GM23338 (cell line): ENCODE results near the gene PLXNB2. TPM values are rescaled to one million over a fixed set of nuclear protein-coding genes. Genes with fewer than 3 reads are reported as not detected.

Source experiments
- ATAC-seq: fragments of 200-7000 bp; cut with Tn5 transposase; 3 replicates; pipeline ENCODE4 v1.9.1; 2020
- DNase-seq: peaks from one replicate; pipeline ENCODE4 v3.0.0-alpha.2; 2015; ENCODE audit warnings: low spot score
- H2AFZ ChIP-seq: fragments of 200-600 bp; sonication (generic); 2 replicates; pipeline ENCODE4 v1.8.0; 2016; ENCODE audit warnings: antibody characterized with exemption, mild to moderate bottlenecking, moderate library complexity
- H3F3A ChIP-seq: fragments of 200-600 bp; sonication (generic); replicated peaks from 2 replicates; pipeline ENCODE4 v1.8.0; 2017; ENCODE audit warnings: antibody characterized with exemption, mixed run types, low read depth
- H3K27ac ChIP-seq: fragments of 200-600 bp; sonication (generic); 2 replicates; pipeline ENCODE4 v1.6.1; 2016; ENCODE audit warnings: low read depth
- H3K27me3 ChIP-seq: fragments of 200-600 bp; sonication (generic); 2 replicates; pipeline ENCODE4 v1.8.0; 2016; ENCODE audit warnings: mild to moderate bottlenecking, mixed run types, moderate library complexity; ENCODE audit not compliant: insufficient read depth
- H3K36me3 ChIP-seq: fragments of 200-600 bp; sonication (generic); 2 replicates; pipeline ENCODE4 v1.8.0; 2016; ENCODE audit warnings: mild to moderate bottlenecking; ENCODE audit not compliant: insufficient read depth
- H3K4me1 ChIP-seq: fragments of 200-600 bp; sonication (generic); 2 replicates; pipeline ENCODE4 v1.8.0; 2016; ENCODE audit warnings: mild to moderate bottlenecking, moderate library complexity; ENCODE audit not compliant: insufficient read depth
- H3K4me2 ChIP-seq: fragments of 200-600 bp; sonication (generic); 2 replicates; pipeline ENCODE4 v1.7.1; 2017; ENCODE audit warnings: mixed run types
- H3K4me3 ChIP-seq: fragments of 200-600 bp; sonication (generic); 2 replicates; pipeline ENCODE4 v1.6.1; 2016; ENCODE audit warnings: mixed run types
- H3K79me2 ChIP-seq: fragments of 200-600 bp; sonication (generic); replicated peaks from 2 replicates; pipeline ENCODE4 v1.8.0; 2017; ENCODE audit warnings: mild to moderate bottlenecking; ENCODE audit not compliant: insufficient read depth
- H3K9me2 ChIP-seq: fragments of 200-600 bp; sonication (generic); 2 replicates; pipeline ENCODE4 v1.8.0; 2017; ENCODE audit not compliant: insufficient read depth
- H4K20me1 ChIP-seq: fragments of 200-600 bp; sonication (generic); replicated peaks from 2 replicates; pipeline ENCODE4 v1.8.0; 2017; ENCODE audit warnings: mild to moderate bottlenecking; ENCODE audit not compliant: insufficient read depth
- H3K27ac Mint-ChIP-seq: 2 replicates; pipeline ENCODE4 v1.8.0; 2020; ENCODE audit warnings: inconsistent platforms, mild to moderate bottlenecking, moderate library complexity, mixed read lengths
- H3K27me3 Mint-ChIP-seq: 3 replicates; pipeline ENCODE4 v1.8.0; 2022; ENCODE audit warnings: low read depth, mild to moderate bottlenecking, moderate library complexity, mixed read lengths, inconsistent platforms; ENCODE audit not compliant: insufficient read depth, poor library complexity
- H3K36me3 Mint-ChIP-seq: 3 replicates; pipeline ENCODE4 v1.8.0; 2021; ENCODE audit warnings: low read depth, mild to moderate bottlenecking, inconsistent platforms, moderate library complexity, mixed read lengths
- H3K4me1 Mint-ChIP-seq: 3 replicates; pipeline ENCODE4 v1.8.0; 2020; ENCODE audit warnings: mild to moderate bottlenecking, inconsistent platforms, mixed read lengths
- H3K4me3 Mint-ChIP-seq: 3 replicates; pipeline ENCODE4 v1.8.0; 2021; ENCODE audit warnings: moderate library complexity, mild to moderate bottlenecking, inconsistent platforms, mixed read lengths
- H3K9me3 Mint-ChIP-seq: 3 replicates; pipeline ENCODE4 v1.8.0; 2020; ENCODE audit warnings: moderate library complexity, mild to moderate bottlenecking, inconsistent platforms, mixed read lengths
- CREB1 ChIP-seq: fragments of 250-450 bp; sonication (Bioruptor Pico); IDR thresholded peaks from 2 replicates; pipeline ENCODE4 v1.5.0; 2020; ENCODE audit warnings: low read depth, mild to moderate bottlenecking, moderate library complexity
- EZH2 ChIP-seq: fragments of 200-600 bp; sonication (generic); IDR thresholded peaks from one replicate; pipeline ENCODE4 v1.8.0; 2017; ENCODE audit warnings: antibody characterized with exemption, mild to moderate bottlenecking, low read depth; ENCODE audit not compliant: unreplicated experiment
- EZH2phosphoT487 ChIP-seq: fragments of 200-600 bp; sonication (generic); IDR thresholded peaks from one replicate; pipeline ENCODE4 v1.8.1; 2018; ENCODE audit warnings: antibody characterized with exemption; ENCODE audit not compliant: unreplicated experiment
- JUNB ChIP-seq: IDR thresholded peaks from one replicate; pipeline ENCODE4 v1.6.1; 2016; ENCODE audit warnings: antibody characterized with exemption; ENCODE audit not compliant: unreplicated experiment
- POLR2AphosphoS5 ChIP-seq: IDR thresholded peaks from 2 replicates; pipeline ENCODE4 v1.6.1; 2016; ENCODE audit warnings: antibody characterized with exemption, low read depth
- STAT1 ChIP-seq: IDR thresholded peaks from one replicate; pipeline ENCODE4 v1.6.1; 2016; ENCODE audit warnings: antibody characterized with exemption; ENCODE audit not compliant: unreplicated experiment
- ZNF114 ChIP-seq: fragments of 250-450 bp; sonication (Bioruptor Pico); IDR thresholded peaks from 2 replicates; pipeline ENCODE4 v1.5.0; 2020; ENCODE audit warnings: mild to moderate bottlenecking, moderate library complexity
- ZNF331 ChIP-seq: fragments of 250-450 bp; sonication (Bioruptor Pico); IDR thresholded peaks from 2 replicates; pipeline ENCODE4 v1.5.0; 2020; ENCODE audit warnings: low read depth, mild to moderate bottlenecking, moderate library complexity
- polyA plus RNA-seq: library from polyadenylated mRNA; unstranded; fragments of >200 nt; fragmentation: Nextera tagmentation; extraction: Ambion mirVana; gene quantifications from 2 replicates; pipeline ENCODE4 v1.2.1, GENCODE V29; 2016
- total RNA-seq: library from RNA; depleted of rRNA; stranded (reverse); fragments of >200 nt; shearing (Covaris generic); gene quantifications from 2 replicates; pipeline ENCODE4 v1.2.3, GENCODE V29; 2014
- TF ChIP-seq, protein P1 (sequence below): fragments of 250-450 bp; sonication (Bioruptor Pico); IDR thresholded peaks from 2 replicates; pipeline ENCODE4 v1.5.0; 2020; ENCODE audit warnings: mild to moderate bottlenecking, moderate library complexity
- TF ChIP-seq, protein P2 (sequence below): IDR thresholded peaks from 2 replicates; pipeline ENCODE4 v1.6.1; 2016; ENCODE audit warnings: antibody characterized with exemption
- TF ChIP-seq, protein P3 (sequence below): IDR thresholded peaks from one replicate; pipeline ENCODE4 v1.6.1; 2018; ENCODE audit warnings: antibody characterized with exemption; ENCODE audit not compliant: unreplicated experiment
- TF ChIP-seq, protein P4 (sequence below), 2 experiments: fragments of 200-600 bp in 1 of 2; sonication (generic) in 1 of 2; conservative IDR thresholded peaks; 2 replicates each; pipeline versions ENCODE4 v1.5.1 to v1.6.1; 2016 to 2017; ENCODE audit warnings: antibody characterized with exemption in 2 of 2, low read depth in 2 of 2, mild to moderate bottlenecking in 2 of 2, moderate library complexity in 1 of 2

Gene PLXNB2
- total and polyA plus RNA-seq, 2 experiments from 2014 or later = 29.1 to 66.3 TPM

DNA sequence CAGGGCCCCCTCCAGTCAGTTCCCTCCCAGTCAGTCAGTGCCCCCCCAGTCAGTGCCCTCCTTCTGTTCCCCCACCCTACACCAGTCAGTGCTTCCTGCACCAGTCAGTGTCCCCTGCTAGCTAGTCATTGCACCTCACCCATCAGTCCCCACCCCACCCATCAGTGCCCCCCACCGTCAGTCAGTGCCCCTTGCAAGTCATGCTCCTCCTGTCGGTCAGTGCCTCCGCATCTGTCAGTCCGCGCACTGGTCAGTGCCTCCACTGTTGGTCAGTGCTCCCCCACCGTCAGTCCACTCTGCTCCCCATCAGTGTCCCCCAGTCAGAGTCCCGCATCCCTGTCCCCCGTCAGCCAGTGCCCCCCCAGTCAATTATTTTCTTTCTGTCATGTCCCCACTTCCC is 39.0 kb upstream of the PLXNB2 start (continued):
- TF ChIP-seq, protein P1, sequence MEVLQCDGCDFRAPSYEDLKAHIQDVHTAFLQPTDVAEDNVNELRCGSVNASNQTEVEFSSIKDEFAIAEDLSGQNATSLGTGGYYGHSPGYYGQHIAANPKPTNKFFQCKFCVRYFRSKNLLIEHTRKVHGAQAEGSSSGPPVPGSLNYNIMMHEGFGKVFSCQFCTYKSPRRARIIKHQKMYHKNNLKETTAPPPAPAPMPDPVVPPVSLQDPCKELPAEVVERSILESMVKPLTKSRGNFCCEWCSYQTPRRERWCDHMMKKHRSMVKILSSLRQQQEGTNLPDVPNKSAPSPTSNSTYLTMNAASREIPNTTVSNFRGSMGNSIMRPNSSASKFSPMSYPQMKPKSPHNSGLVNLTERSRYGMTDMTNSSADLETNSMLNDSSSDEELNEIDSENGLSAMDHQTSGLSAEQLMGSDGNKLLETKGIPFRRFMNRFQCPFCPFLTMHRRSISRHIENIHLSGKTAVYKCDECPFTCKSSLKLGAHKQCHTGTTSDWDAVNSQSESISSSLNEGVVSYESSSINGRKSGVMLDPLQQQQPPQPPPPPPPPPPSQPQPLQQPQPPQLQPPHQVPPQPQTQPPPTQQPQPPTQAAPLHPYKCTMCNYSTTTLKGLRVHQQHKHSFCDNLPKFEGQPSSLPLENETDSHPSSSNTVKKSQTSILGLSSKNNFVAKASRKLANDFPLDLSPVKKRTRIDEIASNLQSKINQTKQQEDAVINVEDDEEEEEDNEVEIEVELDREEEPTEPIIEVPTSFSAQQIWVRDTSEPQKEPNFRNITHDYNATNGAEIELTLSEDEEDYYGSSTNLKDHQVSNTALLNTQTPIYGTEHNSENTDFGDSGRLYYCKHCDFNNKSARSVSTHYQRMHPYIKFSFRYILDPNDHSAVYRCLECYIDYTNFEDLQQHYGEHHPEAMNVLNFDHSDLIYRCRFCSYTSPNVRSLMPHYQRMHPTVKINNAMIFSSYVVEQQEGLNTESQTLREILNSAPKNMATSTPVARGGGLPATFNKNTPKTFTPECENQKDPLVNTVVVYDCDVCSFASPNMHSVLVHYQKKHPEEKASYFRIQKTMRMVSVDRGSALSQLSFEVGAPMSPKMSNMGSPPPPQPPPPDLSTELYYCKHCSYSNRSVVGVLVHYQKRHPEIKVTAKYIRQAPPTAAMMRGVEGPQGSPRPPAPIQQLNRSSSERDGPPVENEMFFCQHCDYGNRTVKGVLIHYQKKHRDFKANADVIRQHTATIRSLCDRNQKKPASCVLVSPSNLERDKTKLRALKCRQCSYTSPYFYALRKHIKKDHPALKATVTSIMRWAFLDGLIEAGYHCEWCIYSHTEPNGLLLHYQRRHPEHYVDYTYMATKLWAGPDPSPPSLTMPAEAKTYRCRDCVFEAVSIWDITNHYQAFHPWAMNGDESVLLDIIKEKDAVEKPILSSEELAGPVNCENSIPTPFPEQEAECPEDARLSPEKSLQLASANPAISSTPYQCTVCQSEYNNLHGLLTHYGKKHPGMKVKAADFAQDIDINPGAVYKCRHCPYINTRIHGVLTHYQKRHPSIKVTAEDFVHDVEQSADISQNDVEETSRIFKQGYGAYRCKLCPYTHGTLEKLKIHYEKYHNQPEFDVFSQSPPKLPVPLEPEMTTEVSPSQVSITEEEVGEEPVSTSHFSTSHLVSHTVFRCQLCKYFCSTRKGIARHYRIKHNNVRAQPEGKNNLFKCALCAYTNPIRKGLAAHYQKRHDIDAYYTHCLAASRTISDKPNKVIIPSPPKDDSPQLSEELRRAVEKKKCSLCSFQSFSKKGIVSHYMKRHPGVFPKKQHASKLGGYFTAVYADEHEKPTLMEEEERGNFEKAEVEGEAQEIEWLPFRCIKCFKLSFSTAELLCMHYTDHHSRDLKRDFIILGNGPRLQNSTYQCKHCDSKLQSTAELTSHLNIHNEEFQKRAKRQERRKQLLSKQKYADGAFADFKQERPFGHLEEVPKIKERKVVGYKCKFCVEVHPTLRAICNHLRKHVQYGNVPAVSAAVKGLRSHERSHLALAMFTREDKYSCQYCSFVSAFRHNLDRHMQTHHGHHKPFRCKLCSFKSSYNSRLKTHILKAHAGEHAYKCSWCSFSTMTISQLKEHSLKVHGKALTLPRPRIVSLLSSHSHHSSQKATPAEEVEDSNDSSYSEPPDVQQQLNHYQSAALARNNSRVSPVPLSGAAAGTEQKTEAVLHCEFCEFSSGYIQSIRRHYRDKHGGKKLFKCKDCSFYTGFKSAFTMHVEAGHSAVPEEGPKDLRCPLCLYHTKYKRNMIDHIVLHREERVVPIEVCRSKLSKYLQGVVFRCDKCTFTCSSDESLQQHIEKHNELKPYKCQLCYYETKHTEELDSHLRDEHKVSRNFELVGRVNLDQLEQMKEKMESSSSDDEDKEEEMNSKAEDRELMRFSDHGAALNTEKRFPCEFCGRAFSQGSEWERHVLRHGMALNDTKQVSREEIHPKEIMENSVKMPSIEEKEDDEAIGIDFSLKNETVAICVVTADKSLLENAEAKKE = no peak
- TF ChIP-seq, protein P2, sequence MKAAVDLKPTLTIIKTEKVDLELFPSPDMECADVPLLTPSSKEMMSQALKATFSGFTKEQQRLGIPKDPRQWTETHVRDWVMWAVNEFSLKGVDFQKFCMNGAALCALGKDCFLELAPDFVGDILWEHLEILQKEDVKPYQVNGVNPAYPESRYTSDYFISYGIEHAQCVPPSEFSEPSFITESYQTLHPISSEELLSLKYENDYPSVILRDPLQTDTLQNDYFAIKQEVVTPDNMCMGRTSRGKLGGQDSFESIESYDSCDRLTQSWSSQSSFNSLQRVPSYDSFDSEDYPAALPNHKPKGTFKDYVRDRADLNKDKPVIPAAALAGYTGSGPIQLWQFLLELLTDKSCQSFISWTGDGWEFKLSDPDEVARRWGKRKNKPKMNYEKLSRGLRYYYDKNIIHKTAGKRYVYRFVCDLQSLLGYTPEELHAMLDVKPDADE = no peak
- no peak for TF ChIP-seq ZNF331 (CRISPR knock-in tag)
- no peak for TF ChIP-seq EZH2phosphoT487
- no peak for TF ChIP-seq POLR2AphosphoS5

DNA sequence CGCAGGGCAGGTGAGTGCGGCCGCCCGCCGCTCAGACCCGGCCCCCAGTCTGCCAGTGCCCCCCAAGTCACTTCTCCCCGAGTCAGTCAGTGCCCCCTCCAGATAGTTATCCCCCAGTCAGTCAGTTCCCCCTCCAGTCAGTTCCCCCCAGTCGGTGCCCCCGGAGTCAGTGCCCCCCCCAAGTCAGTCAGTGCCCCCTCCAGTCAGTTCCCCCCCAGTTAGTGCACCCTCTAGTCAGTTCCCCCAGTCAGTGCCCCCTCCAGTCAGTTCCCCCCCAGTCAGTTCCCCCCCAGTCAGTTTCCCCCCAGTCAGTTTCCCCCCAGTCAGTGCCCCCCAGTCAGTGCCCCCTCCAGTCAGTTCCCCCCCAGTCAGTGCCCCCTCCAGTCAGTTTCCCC is 36.1 kb upstream of the PLXNB2 start:
- H2AFZ ChIP-seq = no peak overlapping the region
- TF ChIP-seq ZNF114 (no peak), CREB1 (CRISPR knock-in tag) (no peak), STAT1 (no peak), JUNB (no peak), EZH2 (no peak), EZH2phosphoT487 (no peak)
- TF ChIP-seq, protein P2 = no peak
- TF ChIP-seq, protein P3, sequence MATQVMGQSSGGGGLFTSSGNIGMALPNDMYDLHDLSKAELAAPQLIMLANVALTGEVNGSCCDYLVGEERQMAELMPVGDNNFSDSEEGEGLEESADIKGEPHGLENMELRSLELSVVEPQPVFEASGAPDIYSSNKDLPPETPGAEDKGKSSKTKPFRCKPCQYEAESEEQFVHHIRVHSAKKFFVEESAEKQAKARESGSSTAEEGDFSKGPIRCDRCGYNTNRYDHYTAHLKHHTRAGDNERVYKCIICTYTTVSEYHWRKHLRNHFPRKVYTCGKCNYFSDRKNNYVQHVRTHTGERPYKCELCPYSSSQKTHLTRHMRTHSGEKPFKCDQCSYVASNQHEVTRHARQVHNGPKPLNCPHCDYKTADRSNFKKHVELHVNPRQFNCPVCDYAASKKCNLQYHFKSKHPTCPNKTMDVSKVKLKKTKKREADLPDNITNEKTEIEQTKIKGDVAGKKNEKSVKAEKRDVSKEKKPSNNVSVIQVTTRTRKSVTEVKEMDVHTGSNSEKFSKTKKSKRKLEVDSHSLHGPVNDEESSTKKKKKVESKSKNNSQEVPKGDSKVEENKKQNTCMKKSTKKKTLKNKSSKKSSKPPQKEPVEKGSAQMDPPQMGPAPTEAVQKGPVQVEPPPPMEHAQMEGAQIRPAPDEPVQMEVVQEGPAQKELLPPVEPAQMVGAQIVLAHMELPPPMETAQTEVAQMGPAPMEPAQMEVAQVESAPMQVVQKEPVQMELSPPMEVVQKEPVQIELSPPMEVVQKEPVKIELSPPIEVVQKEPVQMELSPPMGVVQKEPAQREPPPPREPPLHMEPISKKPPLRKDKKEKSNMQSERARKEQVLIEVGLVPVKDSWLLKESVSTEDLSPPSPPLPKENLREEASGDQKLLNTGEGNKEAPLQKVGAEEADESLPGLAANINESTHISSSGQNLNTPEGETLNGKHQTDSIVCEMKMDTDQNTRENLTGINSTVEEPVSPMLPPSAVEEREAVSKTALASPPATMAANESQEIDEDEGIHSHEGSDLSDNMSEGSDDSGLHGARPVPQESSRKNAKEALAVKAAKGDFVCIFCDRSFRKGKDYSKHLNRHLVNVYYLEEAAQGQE = no peak
- TF ChIP-seq, protein P4, sequence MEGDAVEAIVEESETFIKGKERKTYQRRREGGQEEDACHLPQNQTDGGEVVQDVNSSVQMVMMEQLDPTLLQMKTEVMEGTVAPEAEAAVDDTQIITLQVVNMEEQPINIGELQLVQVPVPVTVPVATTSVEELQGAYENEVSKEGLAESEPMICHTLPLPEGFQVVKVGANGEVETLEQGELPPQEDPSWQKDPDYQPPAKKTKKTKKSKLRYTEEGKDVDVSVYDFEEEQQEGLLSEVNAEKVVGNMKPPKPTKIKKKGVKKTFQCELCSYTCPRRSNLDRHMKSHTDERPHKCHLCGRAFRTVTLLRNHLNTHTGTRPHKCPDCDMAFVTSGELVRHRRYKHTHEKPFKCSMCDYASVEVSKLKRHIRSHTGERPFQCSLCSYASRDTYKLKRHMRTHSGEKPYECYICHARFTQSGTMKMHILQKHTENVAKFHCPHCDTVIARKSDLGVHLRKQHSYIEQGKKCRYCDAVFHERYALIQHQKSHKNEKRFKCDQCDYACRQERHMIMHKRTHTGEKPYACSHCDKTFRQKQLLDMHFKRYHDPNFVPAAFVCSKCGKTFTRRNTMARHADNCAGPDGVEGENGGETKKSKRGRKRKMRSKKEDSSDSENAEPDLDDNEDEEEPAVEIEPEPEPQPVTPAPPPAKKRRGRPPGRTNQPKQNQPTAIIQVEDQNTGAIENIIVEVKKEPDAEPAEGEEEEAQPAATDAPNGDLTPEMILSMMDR (conservative IDR thresholded peaks at IDR 0.05; ENCODE audit: low read depth in 2 of 2) = no peak

More for the DNA sequence above, 36.1 kb upstream of the PLXNB2 start:
- peaks cover 16% of the 10 kb centered on the region for H3F3A ChIP-seq
- peaks cover 9% of the 10 kb centered on the region; the same call in 1 of the 2 replicates for H4K20me1 ChIP-seq
- no peaks in the 10 kb centered on the region for H3K9me2 ChIP-seq
- H3K36me3 ChIP-seq = no peaks in the 10 kb centered on the region
- H3K4me3 Mint-ChIP-seq = peak overlapping the region; percentile 65; the same call in 2 of the 3 replicates
- H3K27me3 Mint-ChIP-seq = peaks cover 6% of the 10 kb centered on the region
- no peaks in the 10 kb centered on the region for H3K36me3 Mint-ChIP-seq
- no peaks in the 10 kb centered on the region for H3K27me3 ChIP-seq
- H3K4me1 ChIP-seq = no peaks in the 10 kb centered on the region
- H3K9me3 Mint-ChIP-seq = no peaks in the 10 kb centered on the region
- H3K27ac Mint-ChIP-seq = no peak overlapping the region
- no peak overlapping the region for H3K27ac ChIP-seq
- H3K4me2 ChIP-seq = peak overlapping the region; percentile 72; the same call in 1 of the 2 replicates
- peaks cover 2% of the 10 kb centered on the region; the same call in 1 of the 3 replicates for H3K4me1 Mint-ChIP-seq
- ATAC-seq (no peak), DNase-seq (no peak)
- H3K4me3 ChIP-seq = peak overlapping the region; percentile 64
- peaks cover 18% of the 10 kb centered on the region for H3K79me2 ChIP-seq
